AG10803 (cell line): ENCODE results near the gene GNAZ.

Experiments used
- DNase-seq: peaks from one replicate; pipeline ENCODE4 v3.0.0; 2010; ENCODE audit warnings: low read depth
- H3K4me3 ChIP-seq: 2 replicates; pipeline ENCODE4 v1.5.1; 2011; ENCODE audit warnings: mild to moderate bottlenecking, low read length, control low read depth
- CTCF ChIP-seq: conservative IDR thresholded peaks from 2 replicates; pipeline ENCODE4 v1.5.1; 2011; ENCODE audit warnings: mild to moderate bottlenecking, low read length, control low read depth, inconsistent platforms

The GNAZ gene

GRCh38 chr22:23138584-23139435, 68.5 kb downstream of the GNAZ start:
- TF ChIP-seq CTCF = no peak
- DNase-seq = no peak

GRCh38 chr22:23140385-23140784, 70.1 kb downstream of the GNAZ start:
- no peak for DNase-seq
- TF ChIP-seq CTCF = no peak
- no peak overlapping the region for H3K4me3 ChIP-seq

More at GRCh38 chr22:23138584-23139435, 68.5 kb downstream of the GNAZ start:
- H3K4me3 ChIP-seq = no peak overlapping the region

- no peak for DNase-seq
- no peak overlapping the region for H3K4me3 ChIP-seq
- no peak for TF ChIP-seq CTCF
Measured at GRCh38 chr22:23142546-23143105, 72.3 kb downstream of the GNAZ start.

- H3K4me3 ChIP-seq = no peak overlapping the region
- DNase-seq = no peak
- TF ChIP-seq CTCF = no peak
Measured at GRCh38 chr22:23143119-23143518, 72.8 kb downstream of the GNAZ start.

GRCh38 chr22:23144432-23144831, 74.1 kb downstream of the GNAZ start:
- H3K4me3 ChIP-seq = peak overlapping the region; percentile 72
- no peak for DNase-seq

GRCh38 chr22:23144932-23145877, 74.9 kb downstream of the GNAZ start, which contains the start of gene RAB36:
Gene RAB36, plus strand, starts transcription at chr22:23145477. Its CDS starts 1,140 bp downstream, at chr22:23146617.
- peak; percentile 97 for DNase-seq
- peak within 1 kb of the TSS; percentile 72 for H3K4me3 ChIP-seq
- no peak for TF ChIP-seq CTCF

More at GRCh38 chr22:23144432-23144831, 74.1 kb downstream of the GNAZ start:
- TF ChIP-seq CTCF = no peak
